ENCODE data around the gene CNNM1.

The CNNM1 gene

DNA sequence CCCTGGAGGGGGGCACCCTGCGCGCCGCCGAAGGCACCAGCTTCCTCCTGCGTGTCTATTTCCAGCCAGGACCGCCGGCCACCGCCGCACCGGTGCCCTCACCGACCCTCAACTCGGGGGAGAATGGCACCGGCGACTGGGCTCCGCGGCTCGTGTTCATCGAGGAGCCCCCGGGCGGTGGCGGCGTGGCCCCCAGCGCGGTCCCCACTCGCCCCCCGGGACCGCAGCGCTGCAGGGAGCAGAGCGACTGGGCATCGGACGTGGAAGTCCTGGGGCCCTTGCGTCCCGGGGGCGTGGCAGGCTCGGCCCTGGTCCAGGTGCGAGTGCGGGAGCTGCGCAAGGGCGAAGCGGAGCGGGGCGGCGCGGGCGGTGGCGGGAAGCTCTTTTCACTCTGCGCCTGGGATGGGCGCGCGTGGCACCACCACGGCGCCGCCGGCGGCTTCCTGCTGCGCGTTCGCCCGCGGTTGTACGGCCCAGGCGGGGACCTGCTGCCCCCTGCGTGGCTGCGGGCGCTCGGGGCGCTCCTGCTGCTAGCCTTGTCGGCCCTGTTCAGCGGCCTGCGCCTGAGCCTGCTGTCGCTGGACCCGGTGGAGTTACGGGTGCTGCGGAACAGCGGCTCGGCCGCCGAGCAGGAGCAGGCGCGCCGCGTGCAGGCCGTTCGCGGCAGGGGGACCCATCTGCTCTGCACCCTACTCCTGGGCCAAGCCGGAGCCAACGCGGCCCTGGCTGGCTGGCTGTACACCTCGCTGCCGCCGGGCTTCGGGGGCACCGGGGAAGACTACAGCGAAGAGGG is 594 bp downstream of the CNNM1 start:
- peak; percentile 19 for DNase-seq (ENCODE audit: insufficient read length, low spot score)
- TF ChIP-seq POU2F2 (IDR thresholded peaks at IDR 0.05; ENCODE audit: low read depth, low read length) (no peak), POLR2AphosphoS5 (IDR thresholded peaks at IDR 0.05; ENCODE audit: low read depth, low read length) (no peak), SPI1 (IDR thresholded peaks at IDR 0.05; ENCODE audit: low read depth, low read length) (no peak), TAF1 (IDR thresholded peaks at IDR 0.05; ENCODE audit: low read depth, low read length) (no peak), PAX5 (IDR thresholded peaks at IDR 0.05; ENCODE audit: insufficient read depth, low read length, severe bottlenecking) (no peak), POLR2A (IDR thresholded peaks at IDR 0.05; ENCODE audit: low read depth, low read length) (no peak)
- no peak for FAIRE-seq

GRCh38 chr10:99330347-99330924 is 1.3 kb downstream of the CNNM1 start:
- no peak for FAIRE-seq
- no peak for DNase-seq (ENCODE audit: insufficient read length, low spot score)

DNA sequence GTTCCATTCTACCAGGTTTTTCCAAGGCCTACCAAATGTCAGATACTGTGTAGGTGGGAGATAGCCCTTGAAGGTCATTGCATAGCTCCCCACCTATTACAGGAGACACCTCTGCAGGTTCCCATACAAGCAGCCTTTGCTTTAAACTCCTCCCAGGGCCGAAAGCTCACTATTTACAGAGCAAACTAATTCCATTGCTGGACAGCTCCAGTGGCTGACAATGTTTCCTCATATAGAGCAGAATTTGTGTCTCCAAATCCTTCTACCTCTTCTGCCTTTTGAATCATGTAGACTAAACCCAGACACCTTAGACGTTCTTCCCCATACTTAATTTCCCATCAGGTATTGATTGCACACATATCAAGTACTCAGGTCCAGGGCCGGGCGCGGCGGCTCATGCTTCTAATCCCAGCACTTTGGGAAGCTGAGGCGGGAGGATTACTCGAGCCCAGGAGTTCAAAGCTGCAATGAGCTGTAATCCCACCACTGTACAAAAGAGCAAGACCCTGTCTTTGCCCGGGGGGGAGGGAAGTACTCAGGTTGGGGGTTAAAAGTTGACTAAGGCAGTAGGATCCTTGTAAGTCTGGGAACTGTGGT is 2.1 kb downstream of the CNNM1 start:
- FAIRE-seq, result no peak
- DNase-seq (ENCODE audit: insufficient read length, low spot score), result no peak
- TF ChIP-seq POLR2A (IDR thresholded peaks at IDR 0.05; ENCODE audit: low read depth, low read length), result no peak
- TF ChIP-seq POU2F2 (IDR thresholded peaks at IDR 0.05; ENCODE audit: low read depth, low read length), result no peak
- TF ChIP-seq TAF1 (IDR thresholded peaks at IDR 0.05; ENCODE audit: low read depth, low read length), result no peak
- no peak for TF ChIP-seq POLR2AphosphoS5 (IDR thresholded peaks at IDR 0.05; ENCODE audit: low read depth, low read length)
- TF ChIP-seq PAX5 (IDR thresholded peaks at IDR 0.05; ENCODE audit: insufficient read depth, low read length, severe bottlenecking), result no peak
- TF ChIP-seq SPI1 (IDR thresholded peaks at IDR 0.05; ENCODE audit: low read depth, low read length), result no peak

More at GRCh38 chr10:99330347-99330924, 1.3 kb downstream of the CNNM1 start:
- TF ChIP-seq SPI1 (IDR thresholded peaks at IDR 0.05; ENCODE audit: low read depth, low read length), result no peak
- TF ChIP-seq POU2F2 (IDR thresholded peaks at IDR 0.05; ENCODE audit: low read depth, low read length), result no peak
- TF ChIP-seq POLR2AphosphoS5 (IDR thresholded peaks at IDR 0.05; ENCODE audit: low read depth, low read length), result no peak

DNA sequence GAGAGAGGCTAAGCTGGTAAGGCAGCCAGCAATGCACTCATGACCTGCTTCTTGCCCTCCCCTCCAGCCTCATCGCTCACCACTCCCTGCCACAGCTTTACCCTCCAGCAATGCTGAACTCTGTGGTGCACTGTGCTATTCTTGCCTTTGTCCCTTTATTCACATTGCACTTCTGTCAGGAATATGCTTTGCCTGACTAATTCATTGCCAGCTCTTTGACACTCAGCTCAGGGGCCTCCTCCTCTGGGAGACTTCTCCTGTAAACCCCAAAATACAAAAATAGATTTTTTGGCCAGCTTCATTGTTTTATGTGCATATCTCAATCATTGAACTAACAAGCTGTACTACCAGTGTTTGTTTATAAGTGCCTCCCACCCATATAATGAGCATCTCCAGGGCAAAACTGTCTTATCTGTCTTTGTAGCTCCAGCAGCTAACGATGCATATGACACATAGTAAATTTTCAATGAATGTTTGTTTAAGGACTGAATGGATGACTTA is 8.2 kb downstream of the CNNM1 start:
- TF ChIP-seq PAX5 (IDR thresholded peaks at IDR 0.05; ENCODE audit: insufficient read depth, low read length, severe bottlenecking), result no peak
- no peak for TF ChIP-seq SPI1 (IDR thresholded peaks at IDR 0.05; ENCODE audit: low read depth, low read length)
- TF ChIP-seq POLR2A (IDR thresholded peaks at IDR 0.05; ENCODE audit: low read depth, low read length), result no peak
- TF ChIP-seq TAF1 (IDR thresholded peaks at IDR 0.05; ENCODE audit: low read depth, low read length), result no peak
- no peak for TF ChIP-seq POU2F2 (IDR thresholded peaks at IDR 0.05; ENCODE audit: low read depth, low read length)
- no peak for TF ChIP-seq POLR2AphosphoS5 (IDR thresholded peaks at IDR 0.05; ENCODE audit: low read depth, low read length)
- no peak for DNase-seq (ENCODE audit: insufficient read length, low spot score)
- FAIRE-seq, result no peak

GRCh38 chr10:99337901-99338300 is 8.7 kb downstream of the CNNM1 start:
- TF ChIP-seq POU2F2 (IDR thresholded peaks at IDR 0.05; ENCODE audit: low read depth, low read length) (no peak), SPI1 (IDR thresholded peaks at IDR 0.05; ENCODE audit: low read depth, low read length) (no peak), POLR2AphosphoS5 (IDR thresholded peaks at IDR 0.05; ENCODE audit: low read depth, low read length) (no peak), POLR2A (IDR thresholded peaks at IDR 0.05; ENCODE audit: low read depth, low read length) (no peak), TAF1 (IDR thresholded peaks at IDR 0.05; ENCODE audit: low read depth, low read length) (no peak), PAX5 (IDR thresholded peaks at IDR 0.05; ENCODE audit: insufficient read depth, low read length, severe bottlenecking) (no peak)
- DNase-seq (ENCODE audit: insufficient read length, low spot score) (no peak), FAIRE-seq (no peak)

GRCh38 chr10:99339077-99339476 is 9.9 kb downstream of the CNNM1 start:
- no peak for TF ChIP-seq SPI1 (IDR thresholded peaks at IDR 0.05; ENCODE audit: low read depth, low read length)
- TF ChIP-seq PAX5 (IDR thresholded peaks at IDR 0.05; ENCODE audit: insufficient read depth, low read length, severe bottlenecking), result no peak
- no peak for TF ChIP-seq POLR2A (IDR thresholded peaks at IDR 0.05; ENCODE audit: low read depth, low read length)
- TF ChIP-seq POLR2AphosphoS5 (IDR thresholded peaks at IDR 0.05; ENCODE audit: low read depth, low read length), result no peak
- no peak for TF ChIP-seq POU2F2 (IDR thresholded peaks at IDR 0.05; ENCODE audit: low read depth, low read length)
- DNase-seq (ENCODE audit: insufficient read length, low spot score) (no peak), FAIRE-seq (peak; percentile 28)

DNA sequence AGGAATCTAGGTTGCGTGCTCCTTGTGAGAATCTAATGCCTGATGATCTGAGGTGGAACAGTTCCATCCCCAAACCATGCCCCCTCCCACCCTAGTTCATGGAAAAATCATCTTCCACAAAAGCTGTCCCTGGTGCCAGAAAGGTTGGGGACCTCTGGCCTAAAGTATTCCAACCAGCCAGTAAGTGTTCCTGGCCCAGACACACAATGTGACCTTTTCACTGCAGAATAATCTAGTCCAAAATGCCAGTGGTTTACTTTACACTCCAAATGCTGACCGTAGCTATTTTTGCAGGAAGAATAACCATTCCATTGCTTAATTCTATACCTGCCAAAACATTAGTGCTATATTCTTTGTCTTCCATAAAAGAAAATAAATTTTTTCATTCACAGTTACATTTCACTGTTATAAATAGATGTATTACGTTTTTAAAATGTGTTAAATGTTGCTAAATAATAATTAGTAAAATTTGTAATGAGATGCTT is 10.4 kb downstream of the CNNM1 start:
- FAIRE-seq (no peak), DNase-seq (ENCODE audit: insufficient read length, low spot score) (no peak)
- no peak for TF ChIP-seq SPI1 (IDR thresholded peaks at IDR 0.05; ENCODE audit: low read depth, low read length)
- no peak for TF ChIP-seq TAF1 (IDR thresholded peaks at IDR 0.05; ENCODE audit: low read depth, low read length)
- TF ChIP-seq POU2F2 (IDR thresholded peaks at IDR 0.05; ENCODE audit: low read depth, low read length), result no peak

- FAIRE-seq (no peak), DNase-seq (ENCODE audit: insufficient read length, low spot score) (no peak)
- no peak for TF ChIP-seq PAX5 (IDR thresholded peaks at IDR 0.05; ENCODE audit: insufficient read depth, low read length, severe bottlenecking)
- TF ChIP-seq TAF1 (IDR thresholded peaks at IDR 0.05; ENCODE audit: low read depth, low read length), result no peak
Observed at GRCh38 chr10:99340650-99341049, 11.5 kb downstream of the CNNM1 start.

GRCh38 chr10:99341248-99341647 is 12.1 kb downstream of the CNNM1 start:
- TF ChIP-seq POLR2A (IDR thresholded peaks at IDR 0.05; ENCODE audit: low read depth, low read length) (no peak), SPI1 (IDR thresholded peaks at IDR 0.05; ENCODE audit: low read depth, low read length) (no peak), PAX5 (IDR thresholded peaks at IDR 0.05; ENCODE audit: insufficient read depth, low read length, severe bottlenecking) (no peak), TAF1 (IDR thresholded peaks at IDR 0.05; ENCODE audit: low read depth, low read length) (no peak), POU2F2 (IDR thresholded peaks at IDR 0.05; ENCODE audit: low read depth, low read length) (no peak), POLR2AphosphoS5 (IDR thresholded peaks at IDR 0.05; ENCODE audit: low read depth, low read length) (no peak)
- FAIRE-seq (no peak), DNase-seq (ENCODE audit: insufficient read length, low spot score) (no peak)
